ENCODE data around the gene ENOPH1. TPM values are rescaled to one million over a fixed set of nuclear protein-coding genes. Genes with fewer than 3 reads are reported as not detected.

The ENOPH1 gene
- total and polyA plus RNA-seq, 9 of the 15 experiments (the other 6 are each of a cell fraction or from before 2014, with no cell fraction given), result 29.8 to 71.4 (median 48.9) TPM

DNA sequence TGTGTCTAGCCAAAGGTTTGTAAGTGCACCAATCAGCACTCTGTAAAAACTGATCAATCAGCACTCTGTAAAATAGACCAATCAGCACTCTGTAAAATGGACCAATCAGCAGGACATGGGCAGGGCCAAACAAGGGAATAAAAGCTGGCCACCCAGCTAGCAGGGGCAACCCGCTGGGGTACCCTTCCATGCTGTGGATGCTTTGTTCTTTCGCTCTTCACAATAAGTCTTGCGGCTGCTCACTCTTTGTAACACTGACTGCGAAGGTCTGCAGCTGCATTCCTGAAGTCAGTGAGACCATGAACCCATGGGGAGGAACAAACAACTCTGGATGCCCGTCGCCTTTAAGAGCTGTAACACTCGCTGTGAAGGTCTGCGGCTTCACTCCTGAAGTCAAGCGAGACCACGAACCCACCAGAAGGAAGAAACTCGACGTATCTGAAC, 14.4 kb upstream of the ENOPH1 start:
- intact Hi-C loops (cut with micrococcal nuclease) (no loop called here), in situ Hi-C loops (cut with MboI) (no loop called here)
- H3K9ac ChIP-seq (ENCODE audit: insufficient read depth in 1 of 2, low read depth in 2 of 2, low read length in 2 of 2), result no peak overlapping the region
- no peaks in the 10 kb centered on the region for H3K9me3 ChIP-seq (replicated peaks; ENCODE audit: control insufficient read depth, insufficient read depth, low read depth, low read length)
- no TSS peak for BruUV-seq (replicated peaks)
- no peaks in the 10 kb centered on the region for H3K9me1 ChIP-seq (ENCODE audit: control insufficient read depth, insufficient read depth, low read length)
- H3K27me3 ChIP-seq (ENCODE audit: control insufficient read depth in 2 of 2, insufficient read depth in 2 of 2, low read length in 2 of 2), result no peaks in the 10 kb centered on the region
- no peak; the same call in 2 of the 3 replicates for ATAC-seq
- no peaks in the 10 kb centered on the region for H3K79me2 ChIP-seq (ENCODE audit: control insufficient read depth, insufficient read depth, low read length)
- no peak overlapping the region for H3K27ac ChIP-seq (ENCODE audit: extremely low read depth, low read depth, low read length)
- DNase-seq (ENCODE audit: extremely low read depth in 1 of 4, low spot score in 3 of 4), result no peak
- H3K4me3 ChIP-seq, result no peak overlapping the region
- no peak for TF ChIP-seq ZNF253 (CRISPR knock-in tag; conservative IDR thresholded peaks at IDR 0.05)
- peak; percentile 40; the same call in 1 of the 2 replicates for TF ChIP-seq MAFG (tag; conservative IDR thresholded peaks at IDR 0.05)
- peak; percentile 70 for TF ChIP-seq C11orf30 (IDR thresholded peaks at IDR 0.05; ENCODE audit: low read depth)
- TF ChIP-seq RBM25 (IDR thresholded peaks at IDR 0.05; ENCODE audit: low read depth, low read length, severe bottlenecking), result peak; percentile 7
- peak; percentile 67 for TF ChIP-seq NFYB (IDR thresholded peaks at IDR 0.05; ENCODE audit: extremely low read depth, insufficient read length)
- no peak for TF ChIP-seq SAFB2 (IDR thresholded peaks at IDR 0.05; ENCODE audit: borderline replicate concordance, low read depth, low read length, severe bottlenecking)
- peak; percentile 88 for TF ChIP-seq ZNF316 (IDR thresholded peaks at IDR 0.05)
- no peaks in the 10 kb centered on the region for H3K36me3 ChIP-seq (ENCODE audit: control insufficient read depth, insufficient read depth, low read length)
- POLR2A ChIA-PET, result interaction anchor here (0.6 to 2.4 kb wide), 5 partner anchors 8 to 385 kb away, joined by 3 to 17 read pairs (median 4); no protein-coding TSS in a partner anchor
- CTCF ChIA-PET (ENCODE audit: low intra/inter-chr PET ratio), result no interaction called here
- FAIRE-seq, result no peak
- WGBS (ENCODE audit: insufficient coverage, low coverage, missing lambda C conversion rate), result 52% methylated on average over 11 of the region's 12 CpGs
- peaks cover 0 to 7% of the 10 kb centered on the region in 2 experiments; a peak in 3 of 5 replicates for H3K4me1 ChIP-seq (replicated peaks in 1 of 2; ENCODE audit: control insufficient read depth in 2 of 2, insufficient read depth in 2 of 2, low read length in 2 of 2)
- no peak overlapping the region; the same call in 1 of the 2 replicates for H2AFZ ChIP-seq (ENCODE audit: low read depth, low read length)
- H4K20me1 ChIP-seq (replicated peaks; ENCODE audit: control insufficient read depth, insufficient read depth, low read length), result no peaks in the 10 kb centered on the region
- H3K4me2 ChIP-seq (ENCODE audit: insufficient read depth, low read length), result no peak overlapping the region
